Left renal pelvis (tissue), 4 donors: ENCODE measurements around the gene SSMEM1. TPM values are rescaled to one million over a fixed set of nuclear protein-coding genes. Genes with fewer than 3 reads are reported as not detected.
A peak's percentile ranks its signal among the peaks of the same experiment; 100 is the strongest.
"Not testable (repeated sequence)": the region's sequence is repeated elsewhere in the genome, so short reads cannot be mapped to it uniquely, and the experiment has no call there.

Experiments
- DNase-seq, 4 donors: peaks; one replicate each; pipeline ENCODE4 v3.0.0-alpha.2; 2013; ENCODE audit warnings: low read depth in 4 of 4, low spot score in 3 of 4
- polyA plus RNA-seq, 4 donors: library from polyadenylated mRNA; unstranded; fragments of 120-200 nt; gene quantifications; one replicate each; pipeline ENCODE4 v1.2.1, GENCODE V29; 2013; ENCODE audit not compliant: insufficient read length in 4 of 4

The SSMEM1 gene
- polyA plus RNA-seq: not detected

GRCh38 chr7:130207642-130208041 lies at the start of gene SSMEM1:
Gene SSMEM1 (plus strand): TSS chr7:130207860. CDS start chr7:130207911, 51 bp downstream.
- DNase-seq: no peak

GRCh38 chr7:130160023-130160422 lies 47.6 kb upstream of the SSMEM1 start:
- DNase-seq: no peak

GRCh38 chr7:130160455-130160854 lies 47.2 kb upstream of the SSMEM1 start:
- DNase-seq: no peak

GRCh38 chr7:130162196-130162595 lies 45.5 kb upstream of the SSMEM1 start:
- no peak for DNase-seq

- no peak for DNase-seq
These were observed 33.3 kb upstream of the SSMEM1 start for GRCh38 chr7:130174237-130174959.

- DNase-seq: no peak
These were observed 29.4 kb upstream of the SSMEM1 start for GRCh38 chr7:130178251-130178650.

GRCh38 chr7:130179631-130180030 lies 28.0 kb upstream of the SSMEM1 start:
- no peak for DNase-seq

- no peak for DNase-seq
These were observed 26.9 kb upstream of the SSMEM1 start for GRCh38 chr7:130180571-130181262.

- no peak for DNase-seq
These were observed 26.4 kb upstream of the SSMEM1 start for GRCh38 chr7:130181263-130181605.

GRCh38 chr7:130182990-130183389 lies 24.7 kb upstream of the SSMEM1 start:
- DNase-seq: no peak

- not testable (repeated sequence) for DNase-seq
These were observed 23.3 kb upstream of the SSMEM1 start for GRCh38 chr7:130184349-130184748.

GRCh38 chr7:130187360-130187759 lies 20.3 kb upstream of the SSMEM1 start:
- no peak for DNase-seq

GRCh38 chr7:130189343-130189742 lies 18.3 kb upstream of the SSMEM1 start:
- no peak for DNase-seq

GRCh38 chr7:130191791-130192190 lies 15.9 kb upstream of the SSMEM1 start:
- DNase-seq: no peak

GRCh38 chr7:130195396-130195795 lies 12.3 kb upstream of the SSMEM1 start:
- no peak for DNase-seq

GRCh38 chr7:130196476-130196875 lies 11.2 kb upstream of the SSMEM1 start:
- no peak for DNase-seq

GRCh38 chr7:130197094-130197493 lies 10.6 kb upstream of the SSMEM1 start:
- no peak for DNase-seq

GRCh38 chr7:130201796-130202195 lies 5.9 kb upstream of the SSMEM1 start:
- no peak for DNase-seq

GRCh38 chr7:130205084-130205947 lies 2.3 kb upstream of the SSMEM1 start, which contains the start of gene TMEM209:
Gene TMEM209 (minus strand): TSS chr7:130205406. CDS start chr7:130205375, 31 bp downstream.
- peak; percentile 96 to 98 (median 97) for DNase-seq

GRCh38 chr7:130207033-130207432 lies 627 bp upstream of the SSMEM1 start:
- DNase-seq: no peak

- DNase-seq: no peak
These were observed 856 bp downstream of the SSMEM1 start for GRCh38 chr7:130208516-130208915.
